MM.1S (cell line): ENCODE results near the gene CCR3.

Experiments used
- CTCF ChIP-seq: fragments of 300-600 bp; sonication (generic); IDR thresholded peaks from 2 replicates; pipeline ENCODE4 v1.5.1; 2016; ENCODE audit warnings: antibody characterized with exemption, low read length, mixed read lengths
- EZH2 ChIP-seq: fragments of 300-600 bp; sonication (generic); optimal IDR thresholded peaks from 2 replicates; pipeline ENCODE3; 2017; ENCODE audit warnings: low read depth, mild to moderate bottlenecking, antibody characterized with exemption, low read length, mixed read lengths
- EZH2phosphoT487 ChIP-seq: fragments of 300-600 bp; sonication (generic); IDR thresholded peaks from 2 replicates; pipeline ENCODE4 v1.6.1; 2018; ENCODE audit warnings: antibody characterized with exemption, low read length

GRCh38 chr3:46293991-46294833 lies 52.0 kb downstream of the CCR3 start:
- TF ChIP-seq CTCF, result no peak
- TF ChIP-seq EZH2phosphoT487, result no peak
- TF ChIP-seq EZH2, result no peak
